ENCODE data around the gene RPL39L. TPM values are rescaled to one million over a fixed set of nuclear protein-coding genes. Genes with fewer than 3 reads are reported as not detected.

Gene RPL39L
- total RNA-seq, 2 donors from 2014 or later: 26.8 to 34.5 TPM

DNA sequence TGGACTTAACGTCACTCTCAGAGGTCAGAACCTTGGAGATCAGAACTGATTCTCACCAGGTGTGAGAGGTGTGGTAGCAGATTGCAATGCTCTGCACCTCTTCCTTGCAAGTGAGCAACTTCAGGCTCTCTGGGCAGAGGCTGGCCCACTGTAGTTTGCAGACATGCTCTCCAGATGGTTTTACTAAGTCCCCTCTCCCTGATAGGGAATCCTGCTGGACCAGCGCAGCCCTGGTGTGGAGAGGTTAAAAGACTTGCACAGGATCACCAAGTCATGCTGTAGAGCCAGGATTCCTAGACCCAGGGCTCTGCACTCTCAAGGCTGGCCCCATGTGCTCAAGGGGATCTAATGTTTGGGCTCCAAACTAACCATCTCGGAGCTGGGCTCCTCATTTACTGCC lies 62.2 kb downstream of the RPL39L start:
- H3K36me3 Mint-ChIP-seq (ENCODE audit: low read depth): peaks cover 49% of the 10 kb centered on the region

DNA sequence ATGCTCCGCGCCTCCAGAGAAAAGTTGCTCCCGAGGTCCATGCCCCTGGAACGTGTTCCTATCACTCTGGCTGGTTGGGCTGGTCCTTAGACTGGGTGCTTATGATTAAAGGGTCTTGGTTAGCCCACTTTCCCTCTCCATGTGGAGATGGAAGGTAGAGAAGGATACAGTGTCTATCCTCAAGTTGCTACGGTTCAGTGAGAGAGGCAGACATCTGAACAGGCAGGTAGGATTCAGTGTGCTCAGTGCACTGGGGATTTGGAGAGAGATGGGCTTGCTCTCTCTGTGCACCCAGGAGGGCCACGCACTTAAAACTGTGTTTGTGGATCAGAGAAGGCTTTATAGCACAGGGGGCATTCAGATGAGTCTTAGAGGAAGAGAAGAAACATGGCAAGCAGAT lies 63.0 kb downstream of the RPL39L start:
- Mint-ChIP-seq H3K27me3 (ENCODE audit: insufficient read depth) (no peaks in the 10 kb centered on the region), H3K36me3 (ENCODE audit: low read depth) (peaks cover 50% of the 10 kb centered on the region), H3K4me1 (peaks cover 2% of the 10 kb centered on the region), H3K9me3 (no peaks in the 10 kb centered on the region), H3K27ac (no peak overlapping the region), H3K4me3 (no peak overlapping the region)
- no peak for DNase-seq
- no peaks in the 10 kb centered on the region for H3K27me3 ChIP-seq (ENCODE audit: control insufficient read depth, insufficient read depth, low read length, poor library complexity, severe bottlenecking)
- H3K9ac ChIP-seq (ENCODE audit: extremely low read depth, low read length, poor library complexity, severe bottlenecking): no peak overlapping the region
- no peak overlapping the region for H3K27ac ChIP-seq (ENCODE audit: low read depth, low read length)
- peaks cover 65% of the 10 kb centered on the region for H3K36me3 ChIP-seq (ENCODE audit: control insufficient read depth, insufficient read depth, low read length)
- no peak overlapping the region for H3K4me3 ChIP-seq (ENCODE audit: low read length)
- TF ChIP-seq, protein P1, sequence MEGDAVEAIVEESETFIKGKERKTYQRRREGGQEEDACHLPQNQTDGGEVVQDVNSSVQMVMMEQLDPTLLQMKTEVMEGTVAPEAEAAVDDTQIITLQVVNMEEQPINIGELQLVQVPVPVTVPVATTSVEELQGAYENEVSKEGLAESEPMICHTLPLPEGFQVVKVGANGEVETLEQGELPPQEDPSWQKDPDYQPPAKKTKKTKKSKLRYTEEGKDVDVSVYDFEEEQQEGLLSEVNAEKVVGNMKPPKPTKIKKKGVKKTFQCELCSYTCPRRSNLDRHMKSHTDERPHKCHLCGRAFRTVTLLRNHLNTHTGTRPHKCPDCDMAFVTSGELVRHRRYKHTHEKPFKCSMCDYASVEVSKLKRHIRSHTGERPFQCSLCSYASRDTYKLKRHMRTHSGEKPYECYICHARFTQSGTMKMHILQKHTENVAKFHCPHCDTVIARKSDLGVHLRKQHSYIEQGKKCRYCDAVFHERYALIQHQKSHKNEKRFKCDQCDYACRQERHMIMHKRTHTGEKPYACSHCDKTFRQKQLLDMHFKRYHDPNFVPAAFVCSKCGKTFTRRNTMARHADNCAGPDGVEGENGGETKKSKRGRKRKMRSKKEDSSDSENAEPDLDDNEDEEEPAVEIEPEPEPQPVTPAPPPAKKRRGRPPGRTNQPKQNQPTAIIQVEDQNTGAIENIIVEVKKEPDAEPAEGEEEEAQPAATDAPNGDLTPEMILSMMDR (conservative IDR thresholded peaks at IDR 0.05): no peak
- no peaks in the 10 kb centered on the region for H3K4me1 ChIP-seq (ENCODE audit: control insufficient read depth, insufficient read depth, low read length)
- no peaks in the 10 kb centered on the region for H3K9me3 ChIP-seq (ENCODE audit: control insufficient read depth, low read length)
- WGBS, 2 experiments (ENCODE audit: insufficient coverage in 1 of 2, insufficient read length in 1 of 2): 92 to 100% methylated on average over 3 to 6 of the region's 6 CpGs

More for the DNA sequence above, 62.2 kb downstream of the RPL39L start:
- Histone ChIP-seq H3K9ac (ENCODE audit: extremely low read depth, low read length, poor library complexity, severe bottlenecking) (no peak overlapping the region), H3K4me1 (ENCODE audit: control insufficient read depth, insufficient read depth, low read length) (no peaks in the 10 kb centered on the region), H3K27ac (ENCODE audit: low read depth, low read length) (no peak overlapping the region), H3K4me3 (ENCODE audit: low read length) (no peak overlapping the region), H3K36me3 (ENCODE audit: control insufficient read depth, insufficient read depth, low read length) (peaks cover 64% of the 10 kb centered on the region), H3K27me3 (ENCODE audit: control insufficient read depth, insufficient read depth, low read length, poor library complexity, severe bottlenecking) (no peaks in the 10 kb centered on the region), H3K9me3 (ENCODE audit: control insufficient read depth, low read length) (no peaks in the 10 kb centered on the region)
- no peaks in the 10 kb centered on the region for H3K27me3 Mint-ChIP-seq (ENCODE audit: insufficient read depth)
- TF ChIP-seq, protein P1 (conservative IDR thresholded peaks at IDR 0.05): no peak
- no peaks in the 10 kb centered on the region for H3K9me3 Mint-ChIP-seq
- DNase-seq: no peak
- H3K27ac Mint-ChIP-seq: no peak overlapping the region
- no peak overlapping the region for H3K4me3 Mint-ChIP-seq
- H3K4me1 Mint-ChIP-seq: peaks cover 2% of the 10 kb centered on the region
- WGBS, 2 experiments (ENCODE audit: insufficient coverage in 1 of 2, insufficient read length in 1 of 2): 89 to 100% methylated on average over 2 to 3 of the region's 3 CpGs

DNA sequence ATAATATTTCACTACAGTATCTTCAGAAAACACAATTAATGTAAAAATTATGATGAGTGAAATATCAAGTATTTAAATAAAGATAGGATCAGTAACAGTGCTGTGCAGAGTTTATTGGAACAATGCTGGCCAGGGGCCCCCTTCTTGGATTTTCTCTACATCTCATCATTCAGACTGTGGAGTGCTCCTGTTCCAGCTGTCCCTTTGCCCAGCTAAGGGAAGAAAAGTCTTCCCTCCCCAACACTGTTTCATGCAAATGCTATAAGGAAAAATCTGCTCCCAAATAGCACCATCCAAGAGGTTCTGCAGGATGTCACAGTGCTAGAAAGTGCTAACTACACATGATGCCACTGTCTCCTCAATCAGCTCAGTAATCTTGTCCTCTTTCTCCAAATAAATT lies 64.5 kb downstream of the RPL39L start:
- H3K36me3 Mint-ChIP-seq (ENCODE audit: low read depth): peaks cover 63% of the 10 kb centered on the region

More for the DNA sequence above, 64.5 kb downstream of the RPL39L start:
- no peak overlapping the region for H3K9ac ChIP-seq (ENCODE audit: extremely low read depth, low read length, poor library complexity, severe bottlenecking)
- H3K4me1 Mint-ChIP-seq: peaks cover 2% of the 10 kb centered on the region
- H3K27me3 Mint-ChIP-seq (ENCODE audit: insufficient read depth): no peaks in the 10 kb centered on the region
- H3K9me3 Mint-ChIP-seq: no peaks in the 10 kb centered on the region
- TF ChIP-seq, protein P1 (conservative IDR thresholded peaks at IDR 0.05): no peak
- no peak overlapping the region for H3K27ac ChIP-seq (ENCODE audit: low read depth, low read length)
- peaks cover 2% of the 10 kb centered on the region for H3K9me3 ChIP-seq (ENCODE audit: control insufficient read depth, low read length)
- H3K4me3 ChIP-seq (ENCODE audit: low read length): no peak overlapping the region
- H3K4me1 ChIP-seq (ENCODE audit: control insufficient read depth, insufficient read depth, low read length): no peaks in the 10 kb centered on the region
- H3K4me3 Mint-ChIP-seq: no peak overlapping the region
- no peaks in the 10 kb centered on the region for H3K27me3 ChIP-seq (ENCODE audit: control insufficient read depth, insufficient read depth, low read length, poor library complexity, severe bottlenecking)
- peak overlapping the region; percentile 2 for H3K27ac Mint-ChIP-seq
- H3K36me3 ChIP-seq (ENCODE audit: control insufficient read depth, insufficient read depth, low read length): peaks cover 74% of the 10 kb centered on the region
- DNase-seq: no peak

All from endodermal cell (in vitro differentiated cells).